GM19351 (cell line): ENCODE data around the gene HDAC1.
"Not testable (repeated sequence)": the region's sequence is repeated elsewhere in the genome, so short reads cannot be mapped to it uniquely, and the experiment has no call there.

Experiments used
- ATAC-seq: cut with Tn5 transposase; IDR thresholded peaks from one replicate; pipeline ENCODE4 v1.9.1; 2021; ENCODE audit warnings: mild to moderate bottlenecking, moderate library complexity; ENCODE audit not compliant: unreplicated experiment

HDAC1 gene

GRCh38 chr1:32273391-32274208, 18.3 kb upstream of the HDAC1 start:
- ATAC-seq, result no peak

GRCh38 chr1:32274646-32275340, 17.1 kb upstream of the HDAC1 start:
- no peak for ATAC-seq

GRCh38 chr1:32275424-32275823, 16.5 kb upstream of the HDAC1 start:
- ATAC-seq, result no peak

- no peak for ATAC-seq
These were observed 15.7 kb upstream of the HDAC1 start for GRCh38 chr1:32276032-32276782.

- ATAC-seq, result not testable (repeated sequence)
These were observed 7.1 kb upstream of the HDAC1 start for GRCh38 chr1:32284777-32285176.

GRCh38 chr1:32285658-32286057, 6.2 kb upstream of the HDAC1 start:
- no peak for ATAC-seq

GRCh38 chr1:32286763-32287162, 5.1 kb upstream of the HDAC1 start:
- ATAC-seq, result no peak

- ATAC-seq, result no peak
These were observed 2.6 kb upstream of the HDAC1 start for GRCh38 chr1:32289256-32289655.

- ATAC-seq, result no peak
These were observed 657 bp upstream of the HDAC1 start for GRCh38 chr1:32291145-32291707.

GRCh38 chr1:32298211-32298610, 6.3 kb downstream of the HDAC1 start:
- not testable (repeated sequence) for ATAC-seq

- ATAC-seq, result no peak
These were observed 7.4 kb downstream of the HDAC1 start for GRCh38 chr1:32299327-32299726.

- no peak for ATAC-seq
These were observed 11.5 kb downstream of the HDAC1 start for GRCh38 chr1:32303358-32303757.

GRCh38 chr1:32303997-32304622, 12.2 kb downstream of the HDAC1 start:
- no peak for ATAC-seq

GRCh38 chr1:32305310-32305709, 13.4 kb downstream of the HDAC1 start:
- ATAC-seq, result no peak

- ATAC-seq, result no peak
These were observed 15.4 kb downstream of the HDAC1 start for GRCh38 chr1:32307324-32307723.

- no peak for ATAC-seq
These were observed 18.1 kb downstream of the HDAC1 start for GRCh38 chr1:32309960-32310359.

- ATAC-seq, result no peak
These were observed 20.0 kb downstream of the HDAC1 start for GRCh38 chr1:32311709-32312393.

GRCh38 chr1:32316903-32317277, 25.0 kb downstream of the HDAC1 start:
- ATAC-seq, result peak; percentile 25

- no peak for ATAC-seq
These were observed 26.4 kb downstream of the HDAC1 start for GRCh38 chr1:32318127-32318869.
